NT2/D1 (cell line): Measurements from ENCODE around the gene NR1H3.
A peak's percentile ranks its signal among the peaks of the same experiment; 100 is the strongest.

Source experiments
- DNase-seq: peaks from one replicate; pipeline ENCODE4 v3.0.0-alpha.2; 2011; ENCODE audit warnings: low read depth, low spot score
- H3K27me3 ChIP-seq: 2 replicates; pipeline ENCODE4 v1.6.0; 2011; ENCODE audit warnings: mild to moderate bottlenecking; ENCODE audit not compliant: insufficient read length, insufficient read depth
- H3K36me3 ChIP-seq: 2 replicates; pipeline ENCODE4 v1.6.1; 2011; ENCODE audit warnings: mild to moderate bottlenecking, low read length, mixed read lengths; ENCODE audit not compliant: insufficient read depth, insufficient read length
- H3K4me1 ChIP-seq: 2 replicates; pipeline ENCODE4 v1.5.1; 2011; ENCODE audit not compliant: insufficient read depth, insufficient read length
- H3K4me3 ChIP-seq: 2 replicates; pipeline ENCODE4 v1.5.1; 2011; ENCODE audit warnings: low read depth; ENCODE audit not compliant: insufficient read length
- H3K9ac ChIP-seq: 2 replicates; pipeline ENCODE4 v1.6.0; 2011; ENCODE audit warnings: low read depth; ENCODE audit not compliant: insufficient read length
- H3K9me3 ChIP-seq: 2 replicates; pipeline ENCODE4 v1.5.1; 2011; ENCODE audit warnings: mild to moderate bottlenecking, low read length; ENCODE audit not compliant: insufficient read depth
- SUZ12 ChIP-seq: IDR thresholded peaks from 2 replicates; pipeline ENCODE4 v1.6.1; 2011; ENCODE audit not compliant: insufficient read length, insufficient read depth; ENCODE audit errors: extremely low read depth
- YY1 ChIP-seq: IDR thresholded peaks from 2 replicates; pipeline ENCODE4 v1.6.1; 2011; ENCODE audit not compliant: insufficient read length, insufficient read depth
- ZNF274 ChIP-seq: IDR thresholded peaks from 2 replicates; pipeline ENCODE4 v1.6.1; 2011; ENCODE audit warnings: mild to moderate bottlenecking, low read depth, low read length

Gene NR1H3

GRCh38 chr11:47269829-47270305 lies 12.1 kb downstream of the NR1H3 start, which contains the start of gene MADD:
TSS of gene MADD (plus strand) at chr11:47270133.
- TF ChIP-seq YY1 (no peak), ZNF274 (no peak), SUZ12 (no peak)
- peaks cover 16% of the 10 kb centered on the region for H3K36me3 ChIP-seq
- H3K4me3 ChIP-seq: peak within 1 kb of the TSS; percentile 47
- H3K27me3 ChIP-seq: no peaks in the 10 kb centered on the region
- no peaks in the 10 kb centered on the region for H3K9me3 ChIP-seq
- DNase-seq: no peak
- peaks cover 16% of the 10 kb centered on the region for H3K4me1 ChIP-seq
- H3K9ac ChIP-seq: peak within 1 kb of the TSS; percentile 90

GRCh38 chr11:47270331-47271271 lies 12.8 kb downstream of the NR1H3 start:
- H3K27me3 ChIP-seq: no peaks in the 10 kb centered on the region
- no peaks in the 10 kb centered on the region for H3K9me3 ChIP-seq
- H3K4me3 ChIP-seq: peak overlapping the region; percentile 47
- H3K9ac ChIP-seq: peak overlapping the region; percentile 90
- DNase-seq: no peak
- peaks cover 21% of the 10 kb centered on the region for H3K36me3 ChIP-seq
- H3K4me1 ChIP-seq: peaks cover 16% of the 10 kb centered on the region
- TF ChIP-seq SUZ12: no peak
- TF ChIP-seq ZNF274: no peak

GRCh38 chr11:47271328-47271727 lies 13.5 kb downstream of the NR1H3 start:
- Histone ChIP-seq H3K9me3 (no peaks in the 10 kb centered on the region), H3K4me1 (peaks cover 16% of the 10 kb centered on the region), H3K36me3 (peaks cover 25% of the 10 kb centered on the region), H3K4me3 (no peak overlapping the region), H3K27me3 (no peaks in the 10 kb centered on the region), H3K9ac (no peak overlapping the region)
- TF ChIP-seq YY1 (no peak), SUZ12 (no peak), ZNF274 (no peak)
- DNase-seq: no peak

GRCh38 chr11:47271961-47272661 lies 14.3 kb downstream of the NR1H3 start:
- Histone ChIP-seq H3K9me3 (no peaks in the 10 kb centered on the region), H3K9ac (no peak overlapping the region), H3K4me3 (no peak overlapping the region), H3K27me3 (no peaks in the 10 kb centered on the region), H3K4me1 (peaks cover 16% of the 10 kb centered on the region), H3K36me3 (peaks cover 33% of the 10 kb centered on the region)
- DNase-seq: no peak
- TF ChIP-seq YY1: no peak
- no peak for TF ChIP-seq SUZ12
- TF ChIP-seq ZNF274: no peak

- Histone ChIP-seq H3K4me1 (peaks cover 15% of the 10 kb centered on the region), H3K9ac (no peak overlapping the region)
- DNase-seq: no peak
Measured at GRCh38 chr11:47272706-47273105, 14.9 kb downstream of the NR1H3 start.

GRCh38 chr11:47274495-47275235 lies 16.9 kb downstream of the NR1H3 start:
- Histone ChIP-seq H3K4me3 (no peak overlapping the region), H3K9ac (no peak overlapping the region), H3K9me3 (no peaks in the 10 kb centered on the region), H3K4me1 (peaks cover 3% of the 10 kb centered on the region), H3K27me3 (no peaks in the 10 kb centered on the region), H3K36me3 (peaks cover 54% of the 10 kb centered on the region)
- TF ChIP-seq YY1 (no peak), ZNF274 (no peak)
- DNase-seq: no peak

More at GRCh38 chr11:47272706-47273105, 14.9 kb downstream of the NR1H3 start:
- TF ChIP-seq YY1 (no peak), ZNF274 (no peak), SUZ12 (no peak)
- H3K9me3 ChIP-seq: no peaks in the 10 kb centered on the region
- H3K27me3 ChIP-seq: no peaks in the 10 kb centered on the region
- peaks cover 38% of the 10 kb centered on the region for H3K36me3 ChIP-seq
- H3K4me3 ChIP-seq: no peak overlapping the region
